Measurements from ENCODE around the gene ENTPD5.
"Not testable (repeated sequence)": the region's sequence is repeated elsewhere in the genome, so short reads cannot be mapped to it uniquely, and the experiment has no call there.

- not testable (repeated sequence) for TF ChIP-seq CTCF, POLR2A (IDR thresholded peaks at IDR 0.05)
These were observed 30.4 kb downstream of the ENTPD5 start for GRCh38 chr14:73988656-73989055.
